GM19468 (cell line): ENCODE results near the gene TIPARP.
"Not testable (repeated sequence)": the region's sequence is repeated elsewhere in the genome, so short reads cannot be mapped to it uniquely, and the experiment has no call there.

Experiments
- ATAC-seq: cut with Tn5 transposase; IDR thresholded peaks from one replicate; pipeline ENCODE4 v1.9.1; 2021; ENCODE audit warnings: mild to moderate bottlenecking, moderate library complexity, moderate number of reproducible peaks; ENCODE audit not compliant: unreplicated experiment; ENCODE audit errors: extremely low read depth

The TIPARP gene

GRCh38 chr3:156705761-156706616 is 31.6 kb downstream of the TIPARP start:
- no peak for ATAC-seq

GRCh38 chr3:156707588-156707987 is 33.2 kb downstream of the TIPARP start:
- no peak for ATAC-seq

GRCh38 chr3:156710429-156710828 is 36.0 kb downstream of the TIPARP start:
- no peak for ATAC-seq

GRCh38 chr3:156711113-156711512 is 36.7 kb downstream of the TIPARP start:
- no peak for ATAC-seq

GRCh38 chr3:156711944-156712343 is 37.6 kb downstream of the TIPARP start:
- ATAC-seq = not testable (repeated sequence)

- ATAC-seq = no peak
Measured at GRCh38 chr3:156716105-156716862, 41.9 kb downstream of the TIPARP start.

- ATAC-seq = no peak
Measured at GRCh38 chr3:156718622-156719306, 44.4 kb downstream of the TIPARP start.

- no peak for ATAC-seq
Measured at GRCh38 chr3:156720826-156721225, 46.4 kb downstream of the TIPARP start.

- ATAC-seq = no peak
Measured at GRCh38 chr3:156721687-156722618, 47.6 kb downstream of the TIPARP start.

- ATAC-seq = no peak
Measured at GRCh38 chr3:156723182-156723619, 48.8 kb downstream of the TIPARP start.

- ATAC-seq = no peak
Measured at GRCh38 chr3:156725682-156726081, 51.3 kb downstream of the TIPARP start.

GRCh38 chr3:156726456-156726855 is 52.1 kb downstream of the TIPARP start:
- ATAC-seq = no peak

- ATAC-seq = peak; percentile 81
Measured at GRCh38 chr3:156727519-156728205, 53.3 kb downstream of the TIPARP start.

- ATAC-seq = no peak
Measured at GRCh38 chr3:156728267-156728985, 54.0 kb downstream of the TIPARP start.

- ATAC-seq = no peak
Measured at GRCh38 chr3:156729460-156730179, 55.2 kb downstream of the TIPARP start.

GRCh38 chr3:156731813-156732212 is 57.4 kb downstream of the TIPARP start:
- no peak for ATAC-seq

GRCh38 chr3:156732261-156732660 is 57.9 kb downstream of the TIPARP start:
- ATAC-seq = no peak
